Cardiac fibroblast (primary cell): Measurements from ENCODE around the gene ENTPD3.
"Not testable (repeated sequence)": the region's sequence is repeated elsewhere in the genome, so short reads cannot be mapped to it uniquely, and the experiment has no call there.

Experiments
- DNase-seq, 2 donors: peaks; one replicate each; pipeline versions ENCODE4 v3.0.0 to v3.0.0-alpha.2; 2010; ENCODE audit warnings: low read depth in 2 of 2
- H3K4me3 ChIP-seq, 2 donors: replicated peaks in 1 of 2; 1 replicate in 1 of 2; 2 replicates in 1 of 2; pipeline ENCODE4 v1.5.1; 2011; ENCODE audit warnings: low read depth in 2 of 2, low read length in 2 of 2, mild to moderate bottlenecking in 2 of 2, moderate library complexity in 1 of 2
- TF ChIP-seq, protein P1 (sequence below): IDR thresholded peaks from one replicate; pipeline ENCODE4 v1.5.1; 2011; ENCODE audit warnings: low read depth, mild to moderate bottlenecking, low read length, inconsistent platforms

Gene ENTPD3

GRCh38 chr3:40455328-40455727, 68.3 kb downstream of the ENTPD3 start:
- H3K4me3 ChIP-seq: no peak overlapping the region
- no peak for DNase-seq
- TF ChIP-seq, protein P1, sequence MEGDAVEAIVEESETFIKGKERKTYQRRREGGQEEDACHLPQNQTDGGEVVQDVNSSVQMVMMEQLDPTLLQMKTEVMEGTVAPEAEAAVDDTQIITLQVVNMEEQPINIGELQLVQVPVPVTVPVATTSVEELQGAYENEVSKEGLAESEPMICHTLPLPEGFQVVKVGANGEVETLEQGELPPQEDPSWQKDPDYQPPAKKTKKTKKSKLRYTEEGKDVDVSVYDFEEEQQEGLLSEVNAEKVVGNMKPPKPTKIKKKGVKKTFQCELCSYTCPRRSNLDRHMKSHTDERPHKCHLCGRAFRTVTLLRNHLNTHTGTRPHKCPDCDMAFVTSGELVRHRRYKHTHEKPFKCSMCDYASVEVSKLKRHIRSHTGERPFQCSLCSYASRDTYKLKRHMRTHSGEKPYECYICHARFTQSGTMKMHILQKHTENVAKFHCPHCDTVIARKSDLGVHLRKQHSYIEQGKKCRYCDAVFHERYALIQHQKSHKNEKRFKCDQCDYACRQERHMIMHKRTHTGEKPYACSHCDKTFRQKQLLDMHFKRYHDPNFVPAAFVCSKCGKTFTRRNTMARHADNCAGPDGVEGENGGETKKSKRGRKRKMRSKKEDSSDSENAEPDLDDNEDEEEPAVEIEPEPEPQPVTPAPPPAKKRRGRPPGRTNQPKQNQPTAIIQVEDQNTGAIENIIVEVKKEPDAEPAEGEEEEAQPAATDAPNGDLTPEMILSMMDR: no peak

DNA sequence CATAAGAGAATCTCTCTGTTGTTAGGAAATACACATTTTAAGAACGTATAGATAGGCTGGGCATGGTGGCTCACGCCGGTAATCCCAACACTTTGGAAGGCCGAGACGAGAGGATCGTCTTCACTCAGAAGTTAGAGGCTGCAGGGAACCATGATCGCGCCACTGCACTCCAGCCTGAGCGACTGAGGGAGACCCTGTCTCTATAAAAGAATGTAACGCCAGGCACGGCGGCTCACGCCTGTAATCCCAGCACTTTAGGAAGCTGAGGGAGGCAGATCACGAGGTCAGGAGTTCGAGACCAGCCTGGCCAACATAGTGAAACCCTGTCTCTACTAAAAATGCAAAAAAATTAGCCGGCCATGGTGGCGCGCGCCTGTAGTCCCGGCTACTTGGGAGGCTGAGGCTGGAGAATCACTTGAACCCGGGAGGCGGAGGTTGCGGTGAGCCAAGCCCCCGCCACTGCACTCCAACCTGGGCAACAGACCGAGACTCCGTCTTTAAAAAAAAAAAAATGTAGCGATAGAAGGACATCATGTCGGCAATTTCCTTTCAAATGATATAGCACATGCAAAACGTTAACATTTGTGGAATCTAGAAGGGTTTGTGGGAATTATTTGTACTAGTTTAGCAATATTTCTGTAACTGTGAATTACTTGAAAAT, 69.4 kb downstream of the ENTPD3 start:
- peak overlapping the region; percentile 95 to 96 for H3K4me3 ChIP-seq
- DNase-seq: no peak
- TF ChIP-seq, protein P1: no peak

GRCh38 chr3:40456940-40457823, 70.2 kb downstream of the ENTPD3 start, which contains the start of gene RPL14:
Gene RPL14, plus strand, starts transcription at chr3:40457339. Its CDS starts 133 bp downstream, at chr3:40457472.
- TF ChIP-seq, protein P1: no peak
- peak; percentile 97 to 98 for DNase-seq
- peak within 1 kb of the TSS; percentile 95 to 96 for H3K4me3 ChIP-seq

- DNase-seq: no peak
- peak overlapping the region in 1 of 2 donors; percentile 96 for H3K4me3 ChIP-seq
- TF ChIP-seq, protein P1: no peak
Observed at GRCh38 chr3:40458473-40458872, 71.5 kb downstream of the ENTPD3 start.

GRCh38 chr3:40460481-40460880, 73.5 kb downstream of the ENTPD3 start:
- H3K4me3 ChIP-seq, DNase-seq: not testable (repeated sequence)

- H3K4me3 ChIP-seq: no peak overlapping the region
- DNase-seq: no peak
- TF ChIP-seq, protein P1: no peak
Observed at GRCh38 chr3:40461161-40461560, 74.2 kb downstream of the ENTPD3 start.

GRCh38 chr3:40462838-40463237, 75.9 kb downstream of the ENTPD3 start:
- not testable (repeated sequence) for H3K4me3 ChIP-seq, DNase-seq
